Activated CD8-positive, alpha-beta memory T cell treated with anti-CD3 and anti-CD28 coated beads for 24 hours (primary cell): ENCODE data around the gene HK2.
"Not testable (repeated sequence)": the region's sequence is repeated elsewhere in the genome, so short reads cannot be mapped to it uniquely, and the experiment has no call there.

ENCODE experiments used
- DNase-seq: peaks from one replicate; pipeline ENCODE4 v3.0.0-alpha.2; 2020

HK2 gene

GRCh38 chr2:74906395-74906794, 72.5 kb downstream of the HK2 start:
- DNase-seq = no peak

DNA sequence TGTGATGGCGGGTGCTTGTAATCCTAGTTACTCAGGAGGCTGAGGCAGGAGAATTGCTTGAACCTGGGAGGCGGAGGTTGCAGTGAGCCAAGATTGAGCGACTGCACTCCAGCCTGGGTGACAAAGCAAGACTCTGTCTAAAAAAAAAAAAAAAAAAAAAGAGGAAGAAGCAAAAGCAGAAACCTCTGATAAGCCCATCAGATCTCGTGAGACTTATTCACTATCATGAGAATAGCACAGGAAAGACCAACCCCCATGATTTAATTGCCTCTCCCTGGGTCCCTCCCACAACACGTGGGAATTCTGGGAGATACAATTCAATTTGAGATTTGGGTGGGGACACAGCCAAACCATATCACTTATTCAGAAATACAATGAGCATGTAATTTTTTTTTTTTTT, 73.6 kb downstream of the HK2 start:
- DNase-seq = not testable (repeated sequence)

GRCh38 chr2:74908748-74909444, 75.0 kb downstream of the HK2 start:
- no peak for DNase-seq

GRCh38 chr2:74910245-74910644, 76.3 kb downstream of the HK2 start:
- no peak for DNase-seq

DNA sequence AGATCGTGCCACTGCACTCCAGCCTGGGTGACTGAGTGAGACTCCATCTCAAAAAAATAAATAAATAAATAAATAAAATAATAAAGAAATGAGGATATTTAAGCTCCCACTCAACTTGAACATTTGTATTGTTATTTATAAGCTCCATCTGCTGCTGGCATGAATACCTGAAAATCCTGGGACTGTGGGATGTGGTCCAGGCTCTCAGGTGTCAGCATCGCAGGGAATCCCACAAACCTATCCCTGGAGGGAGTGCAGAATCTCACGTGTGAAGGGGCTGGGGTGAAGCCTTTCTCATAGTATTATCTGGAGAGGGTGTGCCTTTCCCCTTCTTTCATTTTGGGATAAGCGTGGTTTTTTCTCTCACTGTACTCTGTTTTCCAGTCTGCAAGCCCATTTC, 77.1 kb downstream of the HK2 start:
- DNase-seq = no peak

GRCh38 chr2:74915743-74916142, 81.8 kb downstream of the HK2 start:
- DNase-seq = no peak

DNA sequence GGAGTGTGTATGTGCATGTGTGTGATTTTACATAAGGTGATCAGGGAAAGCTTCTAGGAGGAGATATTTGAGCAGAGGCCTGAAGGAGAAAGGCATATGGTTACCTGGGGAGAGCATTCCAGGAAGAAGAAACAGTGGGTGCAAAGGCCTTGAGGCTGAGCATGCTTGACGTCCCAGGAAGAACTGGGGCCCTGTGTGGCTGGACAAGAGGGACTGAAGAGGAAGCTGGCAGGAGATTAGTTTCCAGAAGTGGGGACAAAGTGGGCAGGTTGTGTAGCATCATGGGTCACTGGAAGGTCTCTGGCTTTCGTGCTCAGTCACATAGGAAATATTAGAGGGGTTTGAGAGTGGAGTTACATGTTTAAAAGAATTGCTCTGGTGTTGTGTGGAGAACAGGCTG, 82.5 kb downstream of the HK2 start:
- DNase-seq = no peak

DNA sequence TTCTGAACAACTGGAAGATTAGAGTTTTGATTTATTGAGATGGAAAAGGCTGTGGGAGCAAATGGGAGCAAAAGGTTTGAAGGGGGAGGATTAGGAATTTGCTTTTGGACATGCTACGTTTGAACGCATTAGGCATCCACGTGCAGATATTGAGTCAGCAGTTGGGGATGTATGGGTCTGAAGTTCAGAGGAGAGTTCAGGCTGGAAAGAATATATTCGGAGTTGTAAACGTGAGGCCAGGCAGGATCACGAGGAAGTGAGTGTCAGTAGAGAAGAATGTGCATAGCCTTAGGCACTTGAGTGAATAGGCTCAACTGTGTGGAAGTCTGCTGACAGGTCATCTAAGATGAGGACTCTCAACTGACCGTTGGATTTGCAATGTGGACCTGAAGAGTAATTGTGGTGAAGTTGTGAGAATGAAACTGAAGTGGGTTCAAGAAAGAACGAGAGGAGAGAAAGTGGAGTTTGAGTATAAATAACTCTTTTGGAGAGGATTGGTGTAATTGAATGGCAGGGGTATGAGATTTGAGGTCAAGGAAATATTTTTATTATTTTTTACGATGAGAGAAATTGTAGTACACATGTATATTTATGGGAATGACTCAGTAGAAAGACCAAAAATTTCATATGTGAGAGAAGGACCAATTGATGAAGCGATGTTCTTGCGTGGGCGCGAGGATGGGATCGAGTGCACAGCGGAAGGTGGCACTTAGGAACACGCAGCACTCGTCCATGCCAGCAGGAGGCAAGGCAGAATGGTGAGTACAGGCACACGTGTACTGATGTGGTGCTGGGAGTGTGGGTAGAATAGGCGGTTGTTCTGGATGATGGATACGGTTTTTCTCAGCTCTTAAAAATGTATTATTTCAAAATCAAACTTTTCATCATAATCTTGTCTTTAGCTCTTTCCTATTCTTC, 84.0 kb downstream of the HK2 start:
- DNase-seq = no peak

- DNase-seq = peak; percentile 90
Observed at GRCh38 chr2:74919827-74920226, 85.9 kb downstream of the HK2 start.

DNA sequence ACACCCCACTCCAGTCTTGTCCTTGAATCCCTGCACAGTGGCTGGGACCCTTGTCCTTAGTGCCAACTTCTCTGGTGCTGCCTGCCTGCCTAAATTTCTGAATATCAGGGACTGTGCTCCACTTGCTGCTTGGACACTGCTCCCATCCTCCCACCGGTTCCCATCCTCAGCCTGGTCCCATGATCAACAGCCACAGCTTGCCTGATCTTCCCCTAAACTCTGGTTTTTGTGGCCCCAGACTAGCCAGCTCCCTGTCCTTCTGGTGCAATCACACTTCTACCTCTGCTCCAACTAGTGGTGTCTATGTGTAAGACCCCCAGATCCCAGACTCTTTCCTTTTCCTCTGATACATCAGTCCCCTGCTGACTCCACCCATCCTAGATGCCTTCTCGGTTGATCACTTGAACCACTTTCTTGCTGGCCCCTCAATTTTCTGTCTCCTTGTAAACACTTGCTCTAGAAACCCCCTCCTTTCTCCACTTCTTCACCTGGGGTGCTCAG, 87.4 kb downstream of the HK2 start:
- DNase-seq = no peak

GRCh38 chr2:74922592-74923227, 88.8 kb downstream of the HK2 start:
- no peak for DNase-seq

GRCh38 chr2:74924463-74925265, 90.7 kb downstream of the HK2 start:
- DNase-seq = no peak

DNA sequence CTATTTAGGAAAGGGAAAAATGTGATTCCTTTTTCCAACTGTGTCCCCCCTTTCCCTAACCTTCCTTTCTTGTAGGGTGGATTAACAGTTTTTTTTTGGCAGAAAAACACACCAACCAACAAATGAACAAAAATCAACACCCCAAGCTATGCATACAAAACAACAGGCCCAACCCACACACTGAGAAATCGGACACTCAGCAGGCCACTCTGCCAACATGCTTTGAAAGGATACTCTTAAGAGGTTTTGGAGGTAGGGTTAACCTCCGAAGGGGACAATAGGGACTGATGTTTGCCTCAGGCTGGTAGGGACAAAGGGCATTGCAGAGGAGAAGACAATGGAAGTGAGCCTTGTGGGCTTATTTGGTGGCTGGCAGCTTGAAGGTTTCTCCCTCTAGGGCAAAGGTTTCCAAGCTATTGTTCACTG, 91.4 kb downstream of the HK2 start:
- DNase-seq = no peak

- DNase-seq = no peak
Observed at GRCh38 chr2:74927621-74928020, 93.7 kb downstream of the HK2 start.

- DNase-seq = no peak
Observed at GRCh38 chr2:74930811-74931486, 97.0 kb downstream of the HK2 start.

DNA sequence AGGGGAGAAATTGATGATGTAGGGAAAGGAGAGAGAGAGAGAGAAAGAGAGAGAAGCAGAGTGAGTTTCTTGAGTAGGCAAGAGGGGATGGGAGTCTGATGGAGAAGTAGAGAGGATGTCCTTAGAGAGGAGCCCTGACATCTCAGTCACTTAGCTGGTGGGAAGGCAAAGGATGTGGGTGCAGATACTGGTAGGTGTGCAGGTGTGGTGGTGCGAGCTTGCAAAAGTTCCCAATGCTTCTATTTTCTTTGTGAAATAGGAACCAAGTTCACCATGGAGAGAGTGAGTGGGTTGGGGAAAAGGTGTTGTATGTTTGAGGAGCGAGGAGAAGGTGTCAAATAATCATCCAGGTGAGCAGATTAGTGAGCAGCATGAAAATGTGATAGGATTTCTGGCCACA, 98.0 kb downstream of the HK2 start:
- DNase-seq = no peak

- no peak for DNase-seq
Observed at GRCh38 chr2:74935975-74936391, 102.1 kb downstream of the HK2 start.

- DNase-seq = no peak
Observed at GRCh38 chr2:74937221-74937880, 103.4 kb downstream of the HK2 start.

DNA sequence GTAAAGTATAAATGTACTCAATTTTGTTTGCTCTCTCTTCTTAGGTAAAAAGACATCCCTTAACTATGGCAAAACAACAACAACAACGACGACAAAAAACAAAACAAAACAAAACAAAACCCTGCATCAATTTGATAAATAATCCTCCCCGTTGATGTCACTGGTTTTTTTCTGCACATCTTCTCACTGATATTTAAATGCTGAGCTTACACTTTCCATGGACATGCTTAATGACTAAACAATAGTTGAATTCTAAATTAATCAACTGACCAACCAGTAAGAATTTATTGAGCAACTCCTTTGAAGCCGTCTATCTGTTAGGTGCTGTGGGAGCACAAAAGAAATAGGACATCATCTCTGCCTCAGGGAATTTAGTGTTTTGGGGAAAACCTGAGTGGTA, 104.3 kb downstream of the HK2 start:
- no peak for DNase-seq

DNA sequence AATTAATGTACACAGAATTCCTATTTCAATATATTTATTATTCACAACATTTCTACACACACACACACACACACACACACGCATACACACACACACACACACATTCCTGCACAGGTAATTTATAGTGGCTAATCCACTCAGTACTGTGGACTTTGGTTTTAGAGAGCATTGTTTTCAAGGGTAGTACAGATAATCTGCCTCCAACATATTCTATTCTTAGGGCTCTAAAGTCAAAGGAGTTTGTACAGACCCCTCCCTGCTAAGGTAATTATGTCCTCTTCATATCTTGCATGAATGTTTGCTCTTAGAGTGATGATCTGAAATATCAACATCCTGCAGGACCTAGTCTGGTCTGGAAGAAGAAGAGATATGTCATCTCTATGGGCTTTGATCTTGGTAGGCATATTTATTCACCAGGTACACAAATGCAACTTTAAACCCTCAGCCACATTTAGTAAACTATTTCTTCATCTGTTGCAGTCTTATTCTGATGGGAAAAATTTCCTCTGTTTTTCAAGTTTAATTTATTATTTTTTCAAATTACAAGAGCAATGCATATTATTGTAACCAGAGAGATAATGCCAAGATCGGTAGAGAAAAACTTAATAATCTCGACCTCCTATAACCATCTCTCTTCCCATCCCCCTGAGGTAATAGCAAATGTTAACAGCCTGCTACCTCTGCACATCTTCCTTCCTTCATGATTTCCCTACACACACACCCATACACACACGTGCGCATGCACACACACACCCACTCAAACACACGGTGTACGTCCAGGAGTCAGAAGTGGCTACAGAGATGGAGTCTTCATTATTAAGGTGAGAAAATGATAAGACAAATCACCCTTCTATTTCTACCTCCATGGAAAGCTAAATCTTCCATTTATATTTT, 106.2 kb downstream of the HK2 start:
- DNase-seq = no peak
